Measurements from ENCODE around the gene CENPE. TPM values are rescaled to one million over a fixed set of nuclear protein-coding genes. Genes with fewer than 3 reads are reported as not detected.

CENPE gene
- total and polyA plus RNA-seq, 2 donors (not counting 1 experiment from before 2014, with no cell fraction given): 0.15 to 2.8 TPM

- H3K79me2 ChIP-seq (ENCODE audit: control insufficient read depth, insufficient read depth, low read length): no peaks in the 10 kb centered on the region
- no peaks in the 10 kb centered on the region for H3K4me1 ChIP-seq (ENCODE audit: control insufficient read depth in 2 of 2, insufficient read depth in 2 of 2, low read length in 2 of 2)
- no peak overlapping the region for H3K4me3 ChIP-seq (ENCODE audit: control extremely low read depth in 1 of 5, extremely low read depth in 1 of 5, insufficient read depth in 1 of 5, low read depth in 2 of 5, low read length in 4 of 5)
- intact Hi-C loops (cut with micrococcal nuclease): no loop called here
- no peaks in the 10 kb centered on the region for H3K4me1 Mint-ChIP-seq
- WGBS (ENCODE audit: insufficient coverage): no CpG with 5 or more reads among the region's 1 CpG
- no peak overlapping the region for H3K4me3 Mint-ChIP-seq
- H3K9me3 ChIP-seq (ENCODE audit: control extremely low read depth in 1 of 3, control insufficient read depth in 2 of 3, insufficient read depth in 1 of 3, low read length in 2 of 3): peaks cover 1 to 20% (median 11%) of the 10 kb centered on the region in 3 donors
- no peak for DNase-seq
- H3K36me3 ChIP-seq (replicated peaks in 1 of 2; ENCODE audit: control extremely low read depth in 1 of 2, control insufficient read depth in 1 of 2, extremely low read depth in 1 of 2, insufficient read depth in 2 of 2, low read length in 1 of 2): peaks cover 0 to 6% of the 10 kb centered on the region in 2 experiments
- H3K27me3 Mint-ChIP-seq: no peaks in the 10 kb centered on the region
- no peak overlapping the region for H2AFZ ChIP-seq (ENCODE audit: insufficient read depth, low read depth, low read length, poor library complexity, severe bottlenecking)
- TF ChIP-seq EZH2 (IDR thresholded peaks at IDR 0.05; ENCODE audit: borderline replicate concordance, insufficient read depth, low read depth, low read length, poor library complexity, severe bottlenecking): no peak
- no peak for TF ChIP-seq CTCF (IDR thresholded peaks at IDR 0.05)
- no peak overlapping the region for H3K27ac Mint-ChIP-seq
- H4K20me1 ChIP-seq (ENCODE audit: control insufficient read depth, insufficient read depth, low read length, poor library complexity, severe bottlenecking): no peaks in the 10 kb centered on the region
- H3K27ac ChIP-seq (ENCODE audit: low read length in 2 of 2): no peak overlapping the region
- no peaks in the 10 kb centered on the region for H3K27me3 ChIP-seq (replicated peaks in 1 of 4; ENCODE audit: control extremely low read depth in 1 of 4, control insufficient read depth in 3 of 4, insufficient read depth in 4 of 4, low read length in 3 of 4)
- ATAC-seq (ENCODE audit: low read depth): no peak
- H3K9ac ChIP-seq (ENCODE audit: low read length): no peak overlapping the region
- CTCF ChIA-PET: no interaction called here
- H3K4me2 ChIP-seq (replicated peaks; ENCODE audit: low read depth, low read length, poor library complexity, severe bottlenecking): no peak overlapping the region
- POLR2A ChIA-PET: no interaction called here
- H3K9me3 Mint-ChIP-seq (ENCODE audit: insufficient read depth): peaks cover 5% of the 10 kb centered on the region
Observed at GRCh38 chr4:103168993-103169392, 29.1 kb downstream of the CENPE start.

DNA sequence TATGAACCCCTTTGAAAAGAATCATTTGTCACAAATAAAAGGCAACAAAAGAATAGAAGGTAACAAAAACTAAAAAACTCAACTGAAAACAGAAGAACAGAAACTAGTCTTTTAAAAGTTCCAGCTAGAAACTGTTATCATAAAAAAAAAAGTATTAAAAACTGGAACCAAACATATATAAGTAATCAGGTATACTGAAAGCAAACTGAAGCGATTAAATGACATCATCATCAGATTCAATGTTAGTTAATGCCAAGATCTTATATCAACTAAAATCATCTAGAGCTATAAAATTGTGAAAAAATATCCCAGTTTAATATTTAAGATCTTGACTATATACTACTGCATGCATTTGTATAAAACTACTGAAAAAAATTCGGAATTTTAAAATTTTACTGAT is 36.0 kb downstream of the CENPE start:
- Histone ChIP-seq H3K79me2 (ENCODE audit: control insufficient read depth, insufficient read depth, low read length) (no peaks in the 10 kb centered on the region), H3K9ac (ENCODE audit: low read length) (no peak overlapping the region), H4K20me1 (ENCODE audit: control insufficient read depth, insufficient read depth, low read length, poor library complexity, severe bottlenecking) (no peaks in the 10 kb centered on the region), H3K27me3 (replicated peaks in 1 of 4; ENCODE audit: control extremely low read depth in 1 of 4, control insufficient read depth in 3 of 4, insufficient read depth in 4 of 4, low read length in 3 of 4) (no peaks in the 10 kb centered on the region), H3K4me1 (ENCODE audit: control insufficient read depth in 2 of 2, insufficient read depth in 2 of 2, low read length in 2 of 2) (no peaks in the 10 kb centered on the region), H3K4me3 (ENCODE audit: control extremely low read depth in 1 of 5, extremely low read depth in 1 of 5, insufficient read depth in 1 of 5, low read depth in 2 of 5, low read length in 4 of 5) (no peak overlapping the region), H3K27ac (ENCODE audit: low read length in 2 of 2) (no peak overlapping the region), H3K9me3 (ENCODE audit: control extremely low read depth in 1 of 3, control insufficient read depth in 2 of 3, insufficient read depth in 1 of 3, low read length in 2 of 3) (no peaks in the 10 kb centered on the region), H3K4me2 (replicated peaks; ENCODE audit: low read depth, low read length, poor library complexity, severe bottlenecking) (no peak overlapping the region), H2AFZ (ENCODE audit: insufficient read depth, low read depth, low read length, poor library complexity, severe bottlenecking) (no peak overlapping the region), H3K36me3 (replicated peaks in 1 of 2; ENCODE audit: control extremely low read depth in 1 of 2, control insufficient read depth in 1 of 2, extremely low read depth in 1 of 2, insufficient read depth in 2 of 2, low read length in 1 of 2) (no peaks in the 10 kb centered on the region)
- DNase-seq: no peak
- H3K4me3 Mint-ChIP-seq: no peak overlapping the region
- no peaks in the 10 kb centered on the region for H3K9me3 Mint-ChIP-seq (ENCODE audit: insufficient read depth)
- no peaks in the 10 kb centered on the region for H3K27me3 Mint-ChIP-seq
- ATAC-seq (ENCODE audit: low read depth): no peak
- H3K4me1 Mint-ChIP-seq: no peaks in the 10 kb centered on the region
- H3K27ac Mint-ChIP-seq: no peak overlapping the region
- no CpG with 5 or more reads among the region's 2 CpGs for WGBS (ENCODE audit: insufficient coverage)
- ChIA-PET POLR2A (no interaction called here), CTCF (interaction anchor here (0.6 to 0.7 kb wide), 2 partner anchors 116 to 1314 kb away, joined by 3 to 5 read pairs; no protein-coding TSS in a partner anchor)
- intact Hi-C loops (cut with micrococcal nuclease): no loop called here
- no peak for TF ChIP-seq EZH2 (IDR thresholded peaks at IDR 0.05; ENCODE audit: borderline replicate concordance, insufficient read depth, low read depth, low read length, poor library complexity, severe bottlenecking)
- no peak for TF ChIP-seq CTCF (IDR thresholded peaks at IDR 0.05)

Measured in B cell (primary cell).